GM23338 (cell line): Measurements from ENCODE around the gene ARL5C. TPM values are rescaled to one million over a fixed set of nuclear protein-coding genes. Genes with fewer than 3 reads are reported as not detected.

ENCODE experiments used
- ATAC-seq: fragments of 200-7000 bp; cut with Tn5 transposase; 3 replicates; pipeline ENCODE4 v1.9.1; 2020
- DNase-seq: peaks from one replicate; pipeline ENCODE4 v3.0.0-alpha.2; 2015; ENCODE audit warnings: low spot score
- H2AFZ ChIP-seq: fragments of 200-600 bp; sonication (generic); 2 replicates; pipeline ENCODE4 v1.8.0; 2016; ENCODE audit warnings: antibody characterized with exemption, mild to moderate bottlenecking, moderate library complexity
- H3F3A ChIP-seq: fragments of 200-600 bp; sonication (generic); replicated peaks from 2 replicates; pipeline ENCODE4 v1.8.0; 2017; ENCODE audit warnings: antibody characterized with exemption, mixed run types, low read depth
- H3K27ac ChIP-seq: fragments of 200-600 bp; sonication (generic); 2 replicates; pipeline ENCODE4 v1.6.1; 2016; ENCODE audit warnings: low read depth
- H3K27me3 ChIP-seq: fragments of 200-600 bp; sonication (generic); 2 replicates; pipeline ENCODE4 v1.8.0; 2016; ENCODE audit warnings: mild to moderate bottlenecking, mixed run types, moderate library complexity; ENCODE audit not compliant: insufficient read depth
- H3K36me3 ChIP-seq: fragments of 200-600 bp; sonication (generic); 2 replicates; pipeline ENCODE4 v1.8.0; 2016; ENCODE audit warnings: mild to moderate bottlenecking; ENCODE audit not compliant: insufficient read depth
- H3K4me1 ChIP-seq: fragments of 200-600 bp; sonication (generic); 2 replicates; pipeline ENCODE4 v1.8.0; 2016; ENCODE audit warnings: mild to moderate bottlenecking, moderate library complexity; ENCODE audit not compliant: insufficient read depth
- H3K4me2 ChIP-seq: fragments of 200-600 bp; sonication (generic); 2 replicates; pipeline ENCODE4 v1.7.1; 2017; ENCODE audit warnings: mixed run types
- H3K4me3 ChIP-seq: fragments of 200-600 bp; sonication (generic); 2 replicates; pipeline ENCODE4 v1.6.1; 2016; ENCODE audit warnings: mixed run types
- H3K79me2 ChIP-seq: fragments of 200-600 bp; sonication (generic); replicated peaks from 2 replicates; pipeline ENCODE4 v1.8.0; 2017; ENCODE audit warnings: mild to moderate bottlenecking; ENCODE audit not compliant: insufficient read depth
- H3K9me2 ChIP-seq: fragments of 200-600 bp; sonication (generic); 2 replicates; pipeline ENCODE4 v1.8.0; 2017; ENCODE audit not compliant: insufficient read depth
- H4K20me1 ChIP-seq: fragments of 200-600 bp; sonication (generic); replicated peaks from 2 replicates; pipeline ENCODE4 v1.8.0; 2017; ENCODE audit warnings: mild to moderate bottlenecking; ENCODE audit not compliant: insufficient read depth
- H3K27ac Mint-ChIP-seq: 2 replicates; pipeline ENCODE4 v1.8.0; 2020; ENCODE audit warnings: inconsistent platforms, mild to moderate bottlenecking, moderate library complexity, mixed read lengths
- H3K27me3 Mint-ChIP-seq: 3 replicates; pipeline ENCODE4 v1.8.0; 2022; ENCODE audit warnings: low read depth, mild to moderate bottlenecking, moderate library complexity, mixed read lengths, inconsistent platforms; ENCODE audit not compliant: insufficient read depth, poor library complexity
- H3K36me3 Mint-ChIP-seq: 3 replicates; pipeline ENCODE4 v1.8.0; 2021; ENCODE audit warnings: low read depth, mild to moderate bottlenecking, inconsistent platforms, moderate library complexity, mixed read lengths
- H3K4me1 Mint-ChIP-seq: 3 replicates; pipeline ENCODE4 v1.8.0; 2020; ENCODE audit warnings: mild to moderate bottlenecking, inconsistent platforms, mixed read lengths
- H3K4me3 Mint-ChIP-seq: 3 replicates; pipeline ENCODE4 v1.8.0; 2021; ENCODE audit warnings: moderate library complexity, mild to moderate bottlenecking, inconsistent platforms, mixed read lengths
- H3K9me3 Mint-ChIP-seq: 3 replicates; pipeline ENCODE4 v1.8.0; 2020; ENCODE audit warnings: moderate library complexity, mild to moderate bottlenecking, inconsistent platforms, mixed read lengths
- CREB1 ChIP-seq: fragments of 250-450 bp; sonication (Bioruptor Pico); IDR thresholded peaks from 2 replicates; pipeline ENCODE4 v1.5.0; 2020; ENCODE audit warnings: low read depth, mild to moderate bottlenecking, moderate library complexity
- ETS1 ChIP-seq: IDR thresholded peaks from 2 replicates; pipeline ENCODE4 v1.6.1; 2016; ENCODE audit warnings: antibody characterized with exemption
- EZH2phosphoT487 ChIP-seq: fragments of 200-600 bp; sonication (generic); IDR thresholded peaks from one replicate; pipeline ENCODE4 v1.8.1; 2018; ENCODE audit warnings: antibody characterized with exemption; ENCODE audit not compliant: unreplicated experiment
- POLR2AphosphoS5 ChIP-seq: IDR thresholded peaks from 2 replicates; pipeline ENCODE4 v1.6.1; 2016; ENCODE audit warnings: antibody characterized with exemption, low read depth
- STAT1 ChIP-seq: IDR thresholded peaks from one replicate; pipeline ENCODE4 v1.6.1; 2016; ENCODE audit warnings: antibody characterized with exemption; ENCODE audit not compliant: unreplicated experiment
- ZNF114 ChIP-seq: fragments of 250-450 bp; sonication (Bioruptor Pico); IDR thresholded peaks from 2 replicates; pipeline ENCODE4 v1.5.0; 2020; ENCODE audit warnings: mild to moderate bottlenecking, moderate library complexity
- ZNF331 ChIP-seq: fragments of 250-450 bp; sonication (Bioruptor Pico); IDR thresholded peaks from 2 replicates; pipeline ENCODE4 v1.5.0; 2020; ENCODE audit warnings: low read depth, mild to moderate bottlenecking, moderate library complexity
- polyA plus RNA-seq: library from polyadenylated mRNA; unstranded; fragments of >200 nt; fragmentation: Nextera tagmentation; extraction: Ambion mirVana; gene quantifications from 2 replicates; pipeline ENCODE4 v1.2.1, GENCODE V29; 2016
- total RNA-seq: library from RNA; depleted of rRNA; stranded (reverse); fragments of >200 nt; shearing (Covaris generic); gene quantifications from 2 replicates; pipeline ENCODE4 v1.2.3, GENCODE V29; 2014
- TF ChIP-seq, protein P1 (sequence below), 2 experiments: fragments of 200-600 bp in 1 of 2; sonication (generic) in 1 of 2; conservative IDR thresholded peaks; 2 replicates each; pipeline versions ENCODE4 v1.5.1 to v1.6.1; 2016 to 2017; ENCODE audit warnings: antibody characterized with exemption in 2 of 2, low read depth in 2 of 2, mild to moderate bottlenecking in 2 of 2, moderate library complexity in 1 of 2
- TF ChIP-seq, protein P2 (sequence below): fragments of 250-450 bp; sonication (Bioruptor Pico); IDR thresholded peaks from 2 replicates; pipeline ENCODE4 v1.5.0; 2020; ENCODE audit warnings: mild to moderate bottlenecking, moderate library complexity

Gene ARL5C
- total and polyA plus RNA-seq, 2 experiments from 2014 or later, result not detected

GRCh38 chr17:39164675-39165143, 1.3 kb downstream of the ARL5C start:
- Histone ChIP-seq H3K79me2 (no peaks in the 10 kb centered on the region), H3K4me3 (peak overlapping the region; percentile 87), H3K36me3 (no peaks in the 10 kb centered on the region), H2AFZ (peak overlapping the region; percentile 98), H3K4me1 (peaks cover 20% of the 10 kb centered on the region; the same call in 1 of the 2 replicates), H3F3A (peaks cover 6% of the 10 kb centered on the region; the same call in 1 of the 2 replicates), H3K27ac (no peak overlapping the region), H3K4me2 (peak overlapping the region; percentile 81), H3K27me3 (peaks cover 33% of the 10 kb centered on the region), H3K9me2 (no peaks in the 10 kb centered on the region), H4K20me1 (no peaks in the 10 kb centered on the region)
- peak overlapping the region; percentile 89 for H3K4me3 Mint-ChIP-seq
- ATAC-seq, result peak; percentile 90
- H3K27ac Mint-ChIP-seq, result no peak overlapping the region
- peak; percentile 68 for TF ChIP-seq POLR2AphosphoS5
- TF ChIP-seq ZNF331 (CRISPR knock-in tag), result no peak
- 0 out of 2 replicates have a peak, but pooled peaks have one; percentile 13 for TF ChIP-seq ZNF114
- TF ChIP-seq, protein P1, sequence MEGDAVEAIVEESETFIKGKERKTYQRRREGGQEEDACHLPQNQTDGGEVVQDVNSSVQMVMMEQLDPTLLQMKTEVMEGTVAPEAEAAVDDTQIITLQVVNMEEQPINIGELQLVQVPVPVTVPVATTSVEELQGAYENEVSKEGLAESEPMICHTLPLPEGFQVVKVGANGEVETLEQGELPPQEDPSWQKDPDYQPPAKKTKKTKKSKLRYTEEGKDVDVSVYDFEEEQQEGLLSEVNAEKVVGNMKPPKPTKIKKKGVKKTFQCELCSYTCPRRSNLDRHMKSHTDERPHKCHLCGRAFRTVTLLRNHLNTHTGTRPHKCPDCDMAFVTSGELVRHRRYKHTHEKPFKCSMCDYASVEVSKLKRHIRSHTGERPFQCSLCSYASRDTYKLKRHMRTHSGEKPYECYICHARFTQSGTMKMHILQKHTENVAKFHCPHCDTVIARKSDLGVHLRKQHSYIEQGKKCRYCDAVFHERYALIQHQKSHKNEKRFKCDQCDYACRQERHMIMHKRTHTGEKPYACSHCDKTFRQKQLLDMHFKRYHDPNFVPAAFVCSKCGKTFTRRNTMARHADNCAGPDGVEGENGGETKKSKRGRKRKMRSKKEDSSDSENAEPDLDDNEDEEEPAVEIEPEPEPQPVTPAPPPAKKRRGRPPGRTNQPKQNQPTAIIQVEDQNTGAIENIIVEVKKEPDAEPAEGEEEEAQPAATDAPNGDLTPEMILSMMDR (conservative IDR thresholded peaks at IDR 0.05; ENCODE audit: low read depth in 2 of 2), result peak; percentile 83 to 87
- no peak for TF ChIP-seq EZH2phosphoT487
- peaks cover 9% of the 10 kb centered on the region; the same call in 2 of the 3 replicates for H3K9me3 Mint-ChIP-seq
- H3K27me3 Mint-ChIP-seq, result peaks cover 25% of the 10 kb centered on the region
- H3K4me1 Mint-ChIP-seq, result peaks cover 9% of the 10 kb centered on the region
- peaks cover 7% of the 10 kb centered on the region; the same call in 1 of the 3 replicates for H3K36me3 Mint-ChIP-seq
- peak; percentile 97 for DNase-seq

DNA sequence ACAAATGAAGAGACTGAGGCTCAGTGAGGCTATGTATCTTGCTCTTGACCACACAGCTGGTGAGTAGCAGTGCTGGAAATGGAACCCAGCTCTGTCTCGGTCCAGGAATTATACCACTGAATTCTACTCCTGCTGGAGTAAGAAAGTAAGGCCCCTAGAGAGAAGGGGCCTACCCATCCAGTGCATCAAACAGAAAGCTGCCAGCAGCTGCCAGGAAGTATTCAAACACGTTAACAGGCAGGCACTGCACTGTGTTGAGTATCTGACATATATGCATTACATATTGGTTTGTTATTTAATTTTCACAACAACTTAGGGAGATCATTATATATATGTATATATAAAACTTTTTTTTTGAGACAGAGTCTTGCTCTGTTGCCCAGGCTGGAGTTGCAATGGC, 4.0 kb downstream of the ARL5C start:
- Histone ChIP-seq H3K79me2 (no peaks in the 10 kb centered on the region), H3K27ac (no peak overlapping the region), H3K36me3 (no peaks in the 10 kb centered on the region), H4K20me1 (no peaks in the 10 kb centered on the region), H3K4me1 (peaks cover 11% of the 10 kb centered on the region; the same call in 1 of the 2 replicates), H3K27me3 (peaks cover 21% of the 10 kb centered on the region), H2AFZ (no peak overlapping the region), H3K9me2 (no peaks in the 10 kb centered on the region), H3F3A (peaks cover 6% of the 10 kb centered on the region; the same call in 1 of the 2 replicates), H3K4me2 (no peak overlapping the region), H3K4me3 (no peak overlapping the region)
- Mint-ChIP-seq H3K36me3 (no peaks in the 10 kb centered on the region), H3K27ac (no peak overlapping the region), H3K9me3 (no peaks in the 10 kb centered on the region), H3K27me3 (peaks cover 29% of the 10 kb centered on the region), H3K4me3 (no peak overlapping the region), H3K4me1 (peaks cover 4% of the 10 kb centered on the region; the same call in 2 of the 3 replicates)
- ATAC-seq (no peak), DNase-seq (no peak)
- no peak for TF ChIP-seq ETS1
- no peak for TF ChIP-seq POLR2AphosphoS5
- TF ChIP-seq, protein P1 (conservative IDR thresholded peaks at IDR 0.05; ENCODE audit: low read depth in 2 of 2), result no peak
- TF ChIP-seq CREB1 (CRISPR knock-in tag), result no peak
- TF ChIP-seq ZNF114, result no peak
- TF ChIP-seq, protein P2, sequence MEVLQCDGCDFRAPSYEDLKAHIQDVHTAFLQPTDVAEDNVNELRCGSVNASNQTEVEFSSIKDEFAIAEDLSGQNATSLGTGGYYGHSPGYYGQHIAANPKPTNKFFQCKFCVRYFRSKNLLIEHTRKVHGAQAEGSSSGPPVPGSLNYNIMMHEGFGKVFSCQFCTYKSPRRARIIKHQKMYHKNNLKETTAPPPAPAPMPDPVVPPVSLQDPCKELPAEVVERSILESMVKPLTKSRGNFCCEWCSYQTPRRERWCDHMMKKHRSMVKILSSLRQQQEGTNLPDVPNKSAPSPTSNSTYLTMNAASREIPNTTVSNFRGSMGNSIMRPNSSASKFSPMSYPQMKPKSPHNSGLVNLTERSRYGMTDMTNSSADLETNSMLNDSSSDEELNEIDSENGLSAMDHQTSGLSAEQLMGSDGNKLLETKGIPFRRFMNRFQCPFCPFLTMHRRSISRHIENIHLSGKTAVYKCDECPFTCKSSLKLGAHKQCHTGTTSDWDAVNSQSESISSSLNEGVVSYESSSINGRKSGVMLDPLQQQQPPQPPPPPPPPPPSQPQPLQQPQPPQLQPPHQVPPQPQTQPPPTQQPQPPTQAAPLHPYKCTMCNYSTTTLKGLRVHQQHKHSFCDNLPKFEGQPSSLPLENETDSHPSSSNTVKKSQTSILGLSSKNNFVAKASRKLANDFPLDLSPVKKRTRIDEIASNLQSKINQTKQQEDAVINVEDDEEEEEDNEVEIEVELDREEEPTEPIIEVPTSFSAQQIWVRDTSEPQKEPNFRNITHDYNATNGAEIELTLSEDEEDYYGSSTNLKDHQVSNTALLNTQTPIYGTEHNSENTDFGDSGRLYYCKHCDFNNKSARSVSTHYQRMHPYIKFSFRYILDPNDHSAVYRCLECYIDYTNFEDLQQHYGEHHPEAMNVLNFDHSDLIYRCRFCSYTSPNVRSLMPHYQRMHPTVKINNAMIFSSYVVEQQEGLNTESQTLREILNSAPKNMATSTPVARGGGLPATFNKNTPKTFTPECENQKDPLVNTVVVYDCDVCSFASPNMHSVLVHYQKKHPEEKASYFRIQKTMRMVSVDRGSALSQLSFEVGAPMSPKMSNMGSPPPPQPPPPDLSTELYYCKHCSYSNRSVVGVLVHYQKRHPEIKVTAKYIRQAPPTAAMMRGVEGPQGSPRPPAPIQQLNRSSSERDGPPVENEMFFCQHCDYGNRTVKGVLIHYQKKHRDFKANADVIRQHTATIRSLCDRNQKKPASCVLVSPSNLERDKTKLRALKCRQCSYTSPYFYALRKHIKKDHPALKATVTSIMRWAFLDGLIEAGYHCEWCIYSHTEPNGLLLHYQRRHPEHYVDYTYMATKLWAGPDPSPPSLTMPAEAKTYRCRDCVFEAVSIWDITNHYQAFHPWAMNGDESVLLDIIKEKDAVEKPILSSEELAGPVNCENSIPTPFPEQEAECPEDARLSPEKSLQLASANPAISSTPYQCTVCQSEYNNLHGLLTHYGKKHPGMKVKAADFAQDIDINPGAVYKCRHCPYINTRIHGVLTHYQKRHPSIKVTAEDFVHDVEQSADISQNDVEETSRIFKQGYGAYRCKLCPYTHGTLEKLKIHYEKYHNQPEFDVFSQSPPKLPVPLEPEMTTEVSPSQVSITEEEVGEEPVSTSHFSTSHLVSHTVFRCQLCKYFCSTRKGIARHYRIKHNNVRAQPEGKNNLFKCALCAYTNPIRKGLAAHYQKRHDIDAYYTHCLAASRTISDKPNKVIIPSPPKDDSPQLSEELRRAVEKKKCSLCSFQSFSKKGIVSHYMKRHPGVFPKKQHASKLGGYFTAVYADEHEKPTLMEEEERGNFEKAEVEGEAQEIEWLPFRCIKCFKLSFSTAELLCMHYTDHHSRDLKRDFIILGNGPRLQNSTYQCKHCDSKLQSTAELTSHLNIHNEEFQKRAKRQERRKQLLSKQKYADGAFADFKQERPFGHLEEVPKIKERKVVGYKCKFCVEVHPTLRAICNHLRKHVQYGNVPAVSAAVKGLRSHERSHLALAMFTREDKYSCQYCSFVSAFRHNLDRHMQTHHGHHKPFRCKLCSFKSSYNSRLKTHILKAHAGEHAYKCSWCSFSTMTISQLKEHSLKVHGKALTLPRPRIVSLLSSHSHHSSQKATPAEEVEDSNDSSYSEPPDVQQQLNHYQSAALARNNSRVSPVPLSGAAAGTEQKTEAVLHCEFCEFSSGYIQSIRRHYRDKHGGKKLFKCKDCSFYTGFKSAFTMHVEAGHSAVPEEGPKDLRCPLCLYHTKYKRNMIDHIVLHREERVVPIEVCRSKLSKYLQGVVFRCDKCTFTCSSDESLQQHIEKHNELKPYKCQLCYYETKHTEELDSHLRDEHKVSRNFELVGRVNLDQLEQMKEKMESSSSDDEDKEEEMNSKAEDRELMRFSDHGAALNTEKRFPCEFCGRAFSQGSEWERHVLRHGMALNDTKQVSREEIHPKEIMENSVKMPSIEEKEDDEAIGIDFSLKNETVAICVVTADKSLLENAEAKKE (CRISPR knock-in tag), result no peak
- no peak for TF ChIP-seq ZNF331 (CRISPR knock-in tag)
- TF ChIP-seq STAT1, result no peak
